Measurements from ENCODE around the gene CTSC.

Gene CTSC

GRCh38 chr11:88320149-88320559 is 17.4 kb downstream of the CTSC start:
- DNase-seq (ENCODE audit: low read depth in 4 of 4, low spot score in 1 of 4): no peak

GRCh38 chr11:88318017-88318416 is 19.5 kb downstream of the CTSC start:
- no peak for DNase-seq (ENCODE audit: low read depth in 4 of 4, low spot score in 1 of 4)

GRCh38 chr11:88317536-88317935 is 20.0 kb downstream of the CTSC start:
- DNase-seq (ENCODE audit: low read depth in 4 of 4, low spot score in 1 of 4): no peak

GRCh38 chr11:88315981-88316441 is 21.5 kb downstream of the CTSC start:
- DNase-seq (ENCODE audit: low read depth in 4 of 4, low spot score in 1 of 4): no peak

GRCh38 chr11:88315015-88315414 is 22.5 kb downstream of the CTSC start:
- DNase-seq (ENCODE audit: low read depth in 4 of 4, low spot score in 1 of 4): no peak

- DNase-seq (ENCODE audit: low read depth in 4 of 4, low spot score in 1 of 4): no peak
Measured at GRCh38 chr11:88313441-88313840, 24.1 kb downstream of the CTSC start.

GRCh38 chr11:88312628-88313027 is 24.9 kb downstream of the CTSC start:
- DNase-seq (ENCODE audit: low read depth in 4 of 4, low spot score in 1 of 4): no peak

- no peak for DNase-seq (ENCODE audit: low read depth in 4 of 4, low spot score in 1 of 4)
Measured at GRCh38 chr11:88310246-88310645, 27.3 kb downstream of the CTSC start.

- no peak for DNase-seq (ENCODE audit: low read depth in 4 of 4, low spot score in 1 of 4)
Measured at GRCh38 chr11:88308576-88308975, 29.0 kb downstream of the CTSC start.

- DNase-seq (ENCODE audit: low read depth in 4 of 4, low spot score in 1 of 4): no peak
Measured at GRCh38 chr11:88307749-88308425, 29.6 kb downstream of the CTSC start.

- no peak for DNase-seq (ENCODE audit: low read depth in 4 of 4, low spot score in 1 of 4)
Measured at GRCh38 chr11:88306785-88307184, 30.8 kb downstream of the CTSC start.

- DNase-seq (ENCODE audit: low read depth in 4 of 4, low spot score in 1 of 4): no peak
Measured at GRCh38 chr11:88305430-88305829, 32.1 kb downstream of the CTSC start.

GRCh38 chr11:88304352-88304751 is 33.2 kb downstream of the CTSC start:
- DNase-seq (ENCODE audit: low read depth in 4 of 4, low spot score in 1 of 4): no peak

GRCh38 chr11:88303037-88303436 is 34.5 kb downstream of the CTSC start:
- no peak for DNase-seq (ENCODE audit: low read depth in 4 of 4, low spot score in 1 of 4)

- no peak for DNase-seq (ENCODE audit: low read depth in 4 of 4, low spot score in 1 of 4)
Measured at GRCh38 chr11:88301488-88302140, 35.9 kb downstream of the CTSC start.

GRCh38 chr11:88300888-88301487 is 36.5 kb downstream of the CTSC start:
- no peak for DNase-seq (ENCODE audit: low read depth in 4 of 4, low spot score in 1 of 4)

- no peak for DNase-seq (ENCODE audit: low read depth in 4 of 4, low spot score in 1 of 4)
Measured at GRCh38 chr11:88297863-88298262, 39.7 kb downstream of the CTSC start.

GRCh38 chr11:88297421-88297820 is 40.1 kb downstream of the CTSC start:
- no peak for DNase-seq (ENCODE audit: low read depth in 4 of 4, low spot score in 1 of 4)

- no peak for DNase-seq (ENCODE audit: low read depth in 4 of 4, low spot score in 1 of 4)
Measured at GRCh38 chr11:88295028-88295427, 42.5 kb downstream of the CTSC start.

- no peak for DNase-seq (ENCODE audit: low read depth in 4 of 4, low spot score in 1 of 4)
Measured at GRCh38 chr11:88293931-88294330, 43.6 kb downstream of the CTSC start.

- DNase-seq (ENCODE audit: low read depth in 4 of 4, low spot score in 1 of 4): no peak
Measured at GRCh38 chr11:88292171-88292843, 45.2 kb downstream of the CTSC start.

- no peak for DNase-seq (ENCODE audit: low read depth in 4 of 4, low spot score in 1 of 4)
Measured at GRCh38 chr11:88288560-88288959, 49.0 kb downstream of the CTSC start.

Measured in stimulated activated CD4-positive, alpha-beta T cell treated with anti-CD3 and anti-CD28 coated beads, Interleukin-1b, Interleukin-23, amount 100 ng/mL, for 24 hours (primary cell).